Measurements from ENCODE around the gene BLNK.
"Not testable (repeated sequence)": the region's sequence is repeated elsewhere in the genome, so short reads cannot be mapped to it uniquely, and the experiment has no call there.

Gene BLNK

DNA sequence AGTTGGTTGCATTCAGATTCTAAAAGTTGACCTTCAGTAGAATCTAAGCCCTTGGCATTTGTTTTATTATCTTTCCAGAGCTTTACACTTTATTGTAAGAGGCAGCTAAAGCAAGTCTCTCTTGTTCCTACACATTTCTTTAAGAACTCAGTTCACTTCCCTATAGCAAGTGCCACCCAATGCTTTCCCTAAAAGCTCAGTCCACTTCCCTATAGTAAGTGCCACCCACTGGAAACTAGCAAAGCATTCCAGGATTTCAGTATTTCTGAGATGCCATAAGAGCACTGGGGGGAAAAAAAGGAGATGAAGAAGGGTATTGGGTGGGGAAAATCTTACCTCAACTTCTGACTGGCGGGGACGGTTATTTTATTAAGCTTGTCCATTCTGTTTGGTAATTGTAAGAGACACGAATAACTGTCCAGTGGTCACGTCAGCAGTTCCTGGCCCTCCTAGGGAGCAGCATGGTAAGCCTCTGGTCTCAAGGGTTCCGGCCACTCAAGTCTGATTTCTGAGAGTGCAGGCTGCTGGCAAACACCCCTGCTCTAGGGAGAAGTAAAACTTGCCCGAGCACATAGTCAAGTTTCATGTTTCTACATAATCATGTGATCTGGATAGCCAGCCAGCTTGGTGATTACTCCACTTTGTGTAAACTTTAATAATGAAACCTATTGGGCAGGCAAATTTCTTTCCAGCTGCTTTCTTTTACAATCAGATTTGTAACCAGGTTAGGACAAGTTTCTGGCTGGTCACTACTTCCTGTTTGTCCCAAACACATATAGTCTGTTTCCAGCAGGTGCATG, at the start of gene BLNK:
BLNK (minus strand) TSS at position 554 of the 800 bp plus-strand sequence; CDS start at position 383, 171 bp downstream.
- no peak for DNase-seq

DNA sequence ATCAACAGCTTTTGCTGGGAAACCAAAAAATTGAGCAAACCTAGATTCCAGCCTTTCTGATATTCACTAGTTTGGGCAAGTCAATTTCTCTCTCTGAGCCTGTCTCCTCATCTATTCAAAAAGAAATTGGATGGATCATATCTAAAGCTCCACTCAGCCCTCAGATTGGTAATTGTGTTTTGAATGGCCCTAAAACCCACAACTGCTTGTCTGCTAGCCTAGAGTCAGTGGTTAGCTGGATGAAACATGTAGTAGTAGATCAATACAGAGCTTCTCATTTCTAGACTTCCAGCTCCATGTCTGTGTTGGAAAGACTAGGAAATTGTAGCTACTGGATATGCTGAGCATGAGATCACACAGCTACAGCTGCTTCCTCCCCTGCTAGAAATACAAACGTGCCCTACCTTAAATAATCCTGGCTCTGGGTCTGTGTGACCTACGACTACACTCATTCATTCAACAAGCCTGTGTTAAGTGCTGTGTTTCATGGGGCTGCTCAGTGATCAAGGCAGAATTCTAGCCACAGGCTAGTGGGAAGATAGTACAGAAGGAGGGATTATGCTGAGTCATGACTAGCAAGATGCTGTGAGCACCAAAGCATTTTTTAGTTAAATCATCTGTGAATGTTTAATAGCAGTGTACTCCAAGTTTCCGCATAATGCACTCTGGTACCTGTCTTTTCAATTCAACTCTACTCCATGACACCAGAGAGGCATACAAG, 48.5 kb upstream of the BLNK start:
- no peak for DNase-seq

DNA sequence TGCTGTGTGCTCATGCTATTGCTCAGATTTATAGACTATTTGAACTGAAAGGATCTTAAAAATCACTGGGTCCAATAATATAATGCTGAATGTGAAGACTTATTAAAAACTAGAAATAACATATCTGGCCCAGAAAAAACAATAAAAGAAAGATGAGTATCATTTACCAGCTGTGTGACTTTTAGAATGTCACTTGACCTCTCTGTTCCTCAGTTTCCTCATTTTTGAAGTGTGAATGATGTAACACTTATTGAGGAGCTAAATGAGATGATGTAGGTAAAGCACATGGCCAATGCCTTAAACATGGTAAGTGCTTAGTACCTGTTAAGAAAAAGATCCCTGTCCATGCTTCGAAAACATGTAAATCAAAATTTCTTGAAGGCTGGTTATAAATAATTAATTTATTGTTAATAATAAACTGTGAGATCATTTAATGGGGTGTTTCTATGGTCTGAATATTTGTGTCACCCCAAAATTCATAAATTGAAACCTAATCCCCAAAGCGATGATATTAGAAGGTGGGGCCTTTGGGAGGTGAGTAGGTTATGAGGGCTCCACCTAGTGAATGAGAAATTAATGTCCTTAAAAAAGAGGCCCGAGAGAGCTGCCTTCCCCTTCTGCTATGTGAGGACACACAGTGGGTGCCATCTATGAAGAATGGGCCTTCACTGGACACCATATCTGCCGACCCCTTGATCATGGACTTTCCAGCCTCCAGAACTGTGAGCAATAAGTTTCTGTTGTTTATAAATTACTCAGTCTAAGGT, 45.9 kb upstream of the BLNK start:
- DNase-seq, result no peak

DNA sequence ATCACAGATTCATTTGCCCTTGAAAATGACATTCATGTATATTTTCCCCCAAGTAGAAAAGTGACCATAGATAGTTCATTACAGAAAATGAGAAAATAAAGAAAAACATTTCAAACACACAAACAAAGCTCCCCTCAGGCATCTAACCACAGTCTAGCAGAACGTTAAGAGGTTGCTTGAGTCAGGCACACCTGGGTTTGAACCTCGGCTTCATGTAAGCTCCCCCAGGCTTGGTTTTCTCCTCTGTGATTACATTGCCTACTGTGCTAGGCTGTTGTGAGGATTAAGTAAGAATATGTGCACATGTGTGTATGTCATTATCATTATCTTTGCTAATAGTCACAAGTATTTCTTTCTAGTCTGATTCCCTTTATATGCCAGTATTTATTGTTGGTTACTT, 42.0 kb upstream of the BLNK start:
- no peak for DNase-seq

DNA sequence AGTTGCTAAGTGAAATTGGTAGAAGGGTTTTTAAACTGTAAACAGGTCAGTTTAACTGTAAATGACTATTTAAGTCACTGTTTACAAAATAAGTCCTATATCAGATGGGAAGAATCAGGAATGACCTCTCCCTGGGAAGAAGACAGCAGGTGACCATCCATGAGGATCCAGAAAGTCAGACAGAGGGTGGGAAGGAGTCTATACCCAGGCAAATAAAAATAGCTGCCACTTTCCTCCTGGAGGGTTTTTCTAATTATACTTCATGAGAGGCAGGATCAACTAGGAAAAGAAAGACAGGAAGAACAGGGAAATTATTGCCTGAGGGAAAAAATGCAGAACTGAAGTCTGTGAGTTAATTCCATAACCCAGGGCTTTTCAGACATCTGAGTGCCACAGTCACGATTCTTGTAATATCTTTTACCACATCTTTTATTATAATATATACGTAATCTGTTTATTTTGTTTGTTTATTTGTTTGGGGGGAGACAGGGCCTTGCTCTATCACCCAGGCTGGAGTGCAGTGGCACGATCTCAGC, 39.9 kb upstream of the BLNK start:
- DNase-seq, result no peak

DNA sequence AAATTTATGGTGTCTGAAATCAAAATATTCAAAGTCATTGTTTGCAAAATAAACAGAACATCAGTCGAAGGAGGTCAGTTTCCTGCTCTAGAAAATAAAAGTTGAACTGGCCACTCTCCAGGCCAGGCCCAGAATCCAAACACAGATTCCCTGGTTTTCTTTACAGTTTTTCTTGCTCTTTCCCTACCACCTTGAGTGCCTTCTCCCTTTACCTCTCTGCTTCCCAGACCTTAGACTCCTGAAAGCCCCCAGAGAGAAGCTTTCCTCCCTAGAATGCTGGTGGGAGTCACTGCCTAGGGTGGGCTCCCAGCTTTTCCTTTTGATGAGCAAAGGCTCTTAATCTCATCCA, 38.9 kb upstream of the BLNK start:
- DNase-seq, result no peak

DNA sequence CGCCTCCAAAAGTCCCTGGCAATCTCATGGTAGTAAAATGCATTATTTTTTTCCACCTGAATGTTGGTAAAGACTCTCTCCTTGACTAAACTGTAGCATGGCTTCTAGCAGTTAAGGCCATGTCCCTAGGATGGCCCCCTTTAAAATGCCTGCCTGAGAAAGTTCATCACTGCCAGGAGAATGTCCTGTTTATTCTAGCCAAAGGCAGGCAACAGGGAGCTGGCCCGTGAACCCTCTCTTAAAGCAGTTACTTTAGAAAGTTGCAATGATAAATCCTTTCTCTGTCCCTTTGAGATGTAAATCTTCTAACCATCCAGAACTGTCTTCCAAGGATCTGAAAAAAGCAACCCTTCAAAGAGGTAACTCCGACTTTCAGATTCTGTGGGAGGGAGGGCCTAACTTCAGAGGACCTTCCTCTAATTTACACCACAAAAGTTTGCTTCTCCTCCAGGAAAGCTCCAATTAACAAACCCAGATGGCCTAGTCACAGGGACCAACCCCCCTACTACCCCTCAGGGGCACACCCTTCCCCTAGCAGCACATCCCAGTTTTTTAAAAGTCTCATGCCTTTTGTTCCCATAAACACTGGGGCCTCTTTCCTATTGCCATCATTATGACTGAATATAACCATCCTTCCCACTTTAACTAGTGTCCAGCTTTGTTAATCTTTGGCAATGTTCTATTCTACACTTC, 38.4 kb upstream of the BLNK start:
- no peak for DNase-seq

DNA sequence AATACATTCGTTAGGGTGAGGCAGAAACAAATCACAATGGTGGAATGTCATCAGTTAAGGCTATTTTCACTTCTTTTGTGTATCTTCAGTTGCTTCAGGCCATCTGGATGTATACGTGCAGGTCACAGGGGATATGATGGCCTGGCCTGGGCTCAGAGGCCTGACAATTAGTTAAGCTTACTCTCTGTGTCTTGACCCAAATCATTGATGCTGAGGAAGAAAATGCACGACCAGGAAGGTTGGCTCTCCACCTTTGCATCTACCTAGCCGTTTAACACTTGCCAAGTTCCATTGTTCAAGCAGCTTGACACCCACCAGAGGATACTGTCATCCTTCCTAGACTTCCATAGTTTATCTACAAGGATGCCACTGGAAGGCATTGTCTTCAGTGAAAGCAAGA, 37.5 kb upstream of the BLNK start:
- DNase-seq, result not testable (repeated sequence)

DNA sequence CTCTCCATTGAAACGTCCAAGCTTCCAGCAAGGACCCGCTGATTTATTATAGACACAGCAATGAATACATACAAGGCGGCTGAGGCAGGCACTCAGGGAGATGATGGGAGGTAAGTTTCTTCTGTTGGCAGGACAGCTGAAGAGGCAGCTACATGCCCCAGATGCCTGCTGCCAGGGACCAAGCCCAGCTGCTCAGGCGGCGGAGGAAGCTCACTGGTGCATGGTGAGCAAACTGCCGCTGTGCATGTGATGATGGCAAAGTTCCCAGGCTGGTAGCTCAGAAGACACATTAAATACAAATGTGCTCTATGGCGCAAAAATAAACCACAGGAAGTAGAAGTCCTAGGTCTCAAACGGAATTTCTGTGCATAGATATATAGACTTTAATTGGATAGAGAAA, 35.1 kb upstream of the BLNK start:
- DNase-seq, result no peak

DNA sequence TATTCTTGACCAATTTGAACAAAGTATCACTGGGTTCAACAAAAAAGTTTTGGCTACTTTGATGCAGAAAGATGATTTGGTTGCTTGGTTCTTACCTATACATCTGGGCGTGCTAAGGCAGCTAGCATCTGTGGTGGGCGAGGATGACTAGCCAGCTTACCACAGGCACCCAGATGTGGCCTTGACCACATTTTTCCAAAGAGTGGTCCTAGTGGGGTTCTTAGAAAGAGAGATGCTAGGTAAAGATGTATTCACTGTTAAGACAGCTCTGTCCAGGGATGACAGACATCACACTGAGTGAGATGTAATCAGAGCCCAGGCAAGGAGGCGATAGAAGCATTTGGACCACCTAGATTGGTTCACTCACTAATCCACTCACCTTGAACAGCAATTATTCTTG, 33.6 kb upstream of the BLNK start:
- DNase-seq, result no peak

DNA sequence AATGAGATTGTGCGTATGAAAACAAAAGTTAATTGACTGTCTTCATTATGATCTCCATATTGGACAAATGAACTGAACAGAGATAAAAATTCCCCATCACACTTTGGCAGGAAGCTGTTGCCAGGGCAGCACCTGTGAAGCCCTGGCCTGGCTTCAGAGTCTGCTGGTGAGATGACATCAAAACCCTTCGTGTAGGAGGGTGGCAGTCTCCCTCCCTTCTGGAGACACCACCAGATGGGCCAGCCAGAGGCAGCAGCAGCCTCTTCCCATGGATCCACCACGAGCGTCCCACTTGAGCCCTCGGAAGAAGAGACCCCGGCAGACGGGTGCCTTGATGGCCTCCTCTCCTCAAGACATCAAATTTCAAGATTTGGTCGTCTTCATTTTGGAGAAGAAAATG, 32.9 kb upstream of the BLNK start, which contains the start of gene DNTT:
DNTT (plus strand) TSS at position 205 of the 400 bp plus-strand sequence; CDS start at position 269, 64 bp downstream.
- no peak for DNase-seq

DNA sequence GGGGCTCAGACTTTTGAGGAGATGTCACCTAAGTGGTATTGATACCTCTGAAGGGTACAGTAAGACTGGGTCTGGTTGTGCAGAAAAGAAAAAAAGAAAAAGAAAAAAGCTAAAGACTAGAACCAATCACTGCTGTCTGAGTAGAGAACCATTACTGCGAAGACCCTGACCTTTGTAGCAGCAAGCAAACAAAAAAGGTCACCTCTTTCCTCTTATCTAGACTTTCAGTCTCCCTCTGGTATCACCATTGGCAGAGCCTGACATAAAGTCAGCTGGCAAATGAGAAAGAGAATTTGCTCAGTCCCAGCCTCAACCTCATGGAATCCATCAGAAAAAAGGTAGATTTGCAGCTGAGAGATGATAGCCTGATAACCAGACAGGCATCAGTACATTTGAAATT, 30.2 kb upstream of the BLNK start:
- no peak for DNase-seq

DNA sequence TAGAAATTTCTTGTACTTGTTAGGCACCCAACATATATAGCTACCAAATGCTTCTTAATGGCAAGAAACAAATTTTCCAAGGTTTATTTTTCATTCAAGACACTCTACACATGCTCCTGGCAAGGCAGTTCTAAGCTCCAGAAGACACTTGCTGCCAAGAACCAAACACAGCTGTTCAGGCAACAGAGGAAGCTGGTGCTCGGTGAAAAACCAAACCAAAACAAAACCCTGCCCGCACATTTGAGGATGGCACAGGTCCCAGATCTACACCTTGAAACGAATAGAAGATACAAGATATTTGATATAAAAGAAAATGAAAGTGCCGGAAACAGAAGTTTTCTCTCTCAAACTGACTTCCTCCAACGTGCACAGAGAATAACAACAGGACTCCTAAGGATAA, 28.0 kb upstream of the BLNK start:
- no peak for DNase-seq

DNA sequence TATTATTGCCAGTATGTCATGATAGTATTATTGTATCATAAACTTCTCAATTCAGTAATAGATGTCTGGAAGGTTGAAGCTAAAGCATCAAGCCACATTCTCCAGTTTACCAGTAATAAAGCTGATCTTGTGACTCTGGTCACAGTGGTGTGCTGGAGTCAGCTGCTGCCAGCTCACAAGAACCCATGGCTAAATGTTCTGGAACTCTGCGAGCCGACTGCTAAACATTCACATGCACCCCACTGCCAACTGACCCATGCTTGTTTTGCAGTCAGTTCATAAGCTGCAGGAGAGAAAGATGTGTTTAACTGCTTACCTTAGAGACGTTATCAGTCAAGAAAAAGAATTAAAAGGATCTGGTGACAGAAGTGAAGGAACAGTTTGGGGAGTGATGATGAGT, 27.0 kb upstream of the BLNK start:
- DNase-seq, result no peak

DNA sequence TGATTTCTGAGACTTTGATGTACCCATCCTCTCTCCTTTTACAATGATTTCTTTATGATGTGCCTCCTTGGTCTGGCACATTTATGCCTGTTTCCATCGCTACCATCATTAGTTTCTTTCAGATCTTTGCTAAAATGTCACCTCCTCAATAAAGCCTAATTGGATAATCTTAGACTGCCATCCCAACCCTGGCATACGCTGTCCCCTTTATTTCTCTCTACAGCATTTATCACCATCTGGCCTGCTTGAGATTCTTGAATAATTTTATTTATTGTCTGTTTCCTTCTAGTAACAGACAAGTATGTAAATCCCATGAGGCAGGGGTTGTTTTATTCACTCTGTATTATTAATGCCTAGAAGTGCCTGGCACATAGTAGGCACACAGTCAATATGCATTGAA, 26.1 kb upstream of the BLNK start:
- DNase-seq, result no peak

DNA sequence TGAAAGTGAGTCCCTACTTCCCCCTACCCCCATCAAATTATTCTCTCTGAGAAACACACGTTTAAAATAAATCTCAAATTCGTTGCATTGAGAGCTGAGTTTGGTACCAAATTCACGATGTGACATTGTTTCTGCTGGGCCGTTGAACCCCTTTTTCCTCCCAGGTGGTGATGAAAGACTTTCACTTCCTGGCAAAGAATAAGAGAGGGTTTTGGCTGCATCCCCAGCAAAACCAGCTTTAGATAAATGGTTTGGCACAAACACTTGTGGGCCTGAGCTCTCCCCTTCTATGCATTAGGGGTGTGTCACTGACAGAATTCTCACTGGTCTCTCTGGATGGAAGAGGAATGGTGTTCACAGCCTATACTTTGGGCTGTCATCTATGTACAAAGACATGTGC, 24.1 kb upstream of the BLNK start:
- DNase-seq, result no peak

DNA sequence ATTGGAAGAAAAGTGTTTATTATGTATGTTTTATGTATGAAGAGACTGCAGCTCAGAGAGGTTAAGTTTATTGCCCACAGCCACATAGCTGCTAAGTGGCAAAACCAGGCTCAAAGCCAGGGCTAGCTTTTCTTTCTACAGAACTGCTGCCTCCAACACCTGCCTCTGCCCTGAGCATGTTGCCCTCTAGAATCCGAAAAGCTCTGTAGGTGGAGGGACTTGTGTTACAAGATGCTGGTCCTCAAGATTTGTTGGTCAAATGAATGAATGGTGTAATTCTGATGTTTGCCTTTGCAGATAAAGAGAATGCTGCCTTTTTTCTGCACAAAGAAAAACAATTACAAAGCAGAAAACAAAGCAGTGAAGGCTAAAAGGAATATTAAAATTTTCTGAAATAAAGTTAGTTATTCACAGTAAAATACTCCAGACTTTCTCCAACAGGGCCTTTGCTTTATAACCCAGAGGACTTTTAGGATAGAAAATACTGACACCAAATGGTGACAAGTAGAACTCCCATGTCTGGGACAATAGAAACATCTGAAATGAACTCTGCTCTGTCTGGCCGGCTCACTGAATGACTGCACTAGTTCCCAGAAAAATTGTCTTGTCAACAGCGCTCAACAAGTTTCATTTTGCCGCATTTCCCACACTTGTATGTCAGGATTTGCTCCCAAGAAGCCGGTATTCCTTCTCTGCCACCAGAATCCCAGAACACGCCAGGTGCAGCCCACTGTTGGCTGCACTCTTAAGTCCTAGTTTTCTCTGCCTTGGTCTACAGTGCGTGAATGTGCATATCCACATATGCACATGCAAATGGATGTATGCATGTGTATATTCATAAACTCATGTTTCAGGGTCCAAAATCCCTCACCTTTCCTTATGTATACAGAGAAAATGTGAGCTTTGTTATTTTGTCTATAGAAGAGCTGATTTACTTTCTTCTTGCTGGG, 21.9 kb upstream of the BLNK start:
- DNase-seq, result no peak

DNA sequence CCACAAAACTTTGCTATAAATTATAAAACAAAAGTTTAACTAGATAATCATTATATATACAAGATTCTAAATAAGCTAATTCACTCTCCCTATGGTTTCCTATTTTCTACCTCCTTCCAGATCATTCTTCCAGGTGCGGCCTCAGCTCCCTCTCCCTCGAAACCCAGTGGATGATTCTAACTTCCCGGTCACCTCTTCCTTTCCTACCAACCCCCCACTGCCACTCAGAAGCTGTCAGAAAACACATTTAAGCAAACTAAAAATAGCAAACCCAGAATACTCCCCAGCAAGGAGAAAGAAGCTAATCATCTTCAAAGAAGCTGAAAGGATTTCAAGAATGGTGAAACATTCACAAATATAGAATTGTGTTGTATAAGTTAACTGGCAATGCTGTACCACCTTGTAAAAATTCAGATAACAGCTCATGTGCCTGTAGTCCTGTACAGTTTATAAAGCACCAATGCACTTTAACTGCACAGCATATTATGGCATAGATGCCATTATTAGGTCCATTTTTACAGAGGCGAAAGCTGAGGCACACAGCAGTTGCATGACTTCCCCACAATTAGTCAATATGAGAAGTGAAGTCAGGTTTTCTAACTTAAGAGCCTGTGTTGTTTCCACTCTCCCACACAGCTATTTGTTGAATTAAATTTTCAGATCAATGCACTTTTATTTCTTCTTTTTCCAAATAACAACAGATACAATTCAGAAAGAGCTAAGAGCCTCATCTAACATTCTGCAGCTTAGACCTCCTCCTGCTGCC, 19.2 kb upstream of the BLNK start:
- DNase-seq, result no peak

DNA sequence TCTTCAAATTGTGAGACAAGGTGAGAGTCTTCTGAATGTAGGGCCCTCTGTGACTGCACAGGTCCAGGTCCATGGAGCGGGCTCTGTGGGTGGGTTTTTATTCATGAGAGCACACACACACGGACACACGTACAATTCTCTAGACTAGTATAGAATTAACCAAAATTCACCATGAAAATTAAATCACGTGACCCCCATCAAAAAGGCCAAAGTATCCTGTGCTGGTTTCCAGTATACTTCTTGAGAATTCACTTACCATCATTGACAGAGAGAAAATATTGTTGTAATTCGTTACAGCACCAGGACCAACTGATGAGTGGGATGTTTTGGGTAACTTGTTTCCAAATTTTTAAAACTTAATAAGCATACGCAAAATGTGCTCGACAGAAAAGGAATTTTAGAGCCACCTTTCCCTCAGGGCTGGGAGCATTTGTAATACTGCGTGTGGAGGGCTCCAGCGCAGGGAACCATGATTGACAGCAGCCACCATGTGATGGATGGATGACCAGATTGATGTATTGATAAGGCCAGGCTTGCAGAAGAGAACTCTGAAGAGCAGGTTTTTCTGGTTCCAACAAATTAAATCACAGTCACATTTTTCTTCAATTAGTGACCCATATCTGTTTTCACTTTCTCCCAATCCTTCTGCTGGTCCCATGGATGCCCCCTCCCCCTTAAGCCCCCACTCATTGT, 18.0 kb upstream of the BLNK start:
- no peak for DNase-seq

DNA sequence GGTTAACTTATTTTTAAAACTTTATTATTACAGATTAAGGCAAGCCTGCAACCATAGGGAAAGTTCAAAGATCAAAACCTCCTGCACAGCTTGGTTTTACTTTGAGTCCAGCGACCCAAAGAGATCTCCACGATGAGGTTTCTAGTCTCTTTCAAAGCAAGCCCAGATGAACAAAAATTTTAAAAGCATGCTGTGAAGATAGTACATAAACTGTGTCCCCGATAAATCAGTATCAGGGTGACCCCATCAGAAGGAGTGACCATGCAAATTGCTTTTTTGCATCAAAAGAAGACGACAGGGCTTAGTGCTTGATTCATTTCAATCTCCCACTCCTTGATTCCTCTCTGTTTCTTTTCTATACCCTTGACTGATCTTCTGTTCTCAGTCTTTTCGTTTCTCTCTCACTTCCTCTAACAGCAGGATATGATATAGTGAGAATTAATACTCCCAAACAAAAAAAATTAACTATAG, 16.8 kb upstream of the BLNK start:
- DNase-seq, result no peak
